SK-N-SH (cell line): ENCODE results near the gene KIFC3. TPM values are rescaled to one million over a fixed set of nuclear protein-coding genes. Genes with fewer than 3 reads are reported as not detected.
A peak's percentile ranks its signal among the peaks of the same experiment; 100 is the strongest.

Source experiments
- CTCF ChIA-PET: fragments of 300-600, 350-600 bp; formaldehyde crosslinking; extraction: SDS; loops from one replicate; lab custom pipeline; 2021; lab: Yijun Ruan, JAX
- POLR2A ChIA-PET: fragments of 350-600 bp; sonication (Branson Sonifier 250); formaldehyde crosslinking; extraction: SDS; loops from one replicate; lab custom pipeline; 2020; ENCODE audit warnings: antibody characterized with exemption, inconsistent platforms; lab: Yijun Ruan, JAX
- DNase-seq: peaks from one replicate; pipeline ENCODE4 v3.0.0; 2012
- H2AFZ ChIP-seq: fragments of 200-600 bp; sonication (generic); 2 replicates; pipeline ENCODE4 v1.8.1; 2016; ENCODE audit warnings: antibody characterized with exemption, mild to moderate bottlenecking, low read depth
- H3F3A ChIP-seq: fragments of 200-600 bp; sonication (generic); replicated peaks from 2 replicates; pipeline ENCODE3; 2016; ENCODE audit warnings: antibody characterized with exemption, mild to moderate bottlenecking; ENCODE audit not compliant: insufficient read depth
- H3K27ac ChIP-seq, 2 experiments: fragments of 200-500 bp in 1 of 2; fragments of 200-600 bp in 1 of 2; sonication (Bioruptor generic) in 1 of 2; sonication (generic), shearing (Covaris generic) in 1 of 2; 2 replicates each; pipeline versions ENCODE4 v1.5.1 to v1.6.1; 2014 to 2016; ENCODE audit warnings: low read depth in 2 of 2, inconsistent platforms in 1 of 2, low read length in 1 of 2, mild to moderate bottlenecking in 1 of 2, mixed read lengths in 1 of 2
- H3K27me3 ChIP-seq: fragments of 200-600 bp; sonication (generic), shearing (Covaris generic); 2 replicates; pipeline ENCODE4 v1.6.1; 2016; ENCODE audit warnings: mixed run types; ENCODE audit not compliant: insufficient read depth
- H3K36me3 ChIP-seq, 2 experiments: fragments of 200-500 bp in 1 of 2; fragments of 200-600 bp in 1 of 2; sonication (Bioruptor generic) in 1 of 2; sonication (generic) in 1 of 2; replicated peaks in 1 of 2; 2 replicates each; pipeline versions ENCODE3 to v1.5.1; 2014 to 2016; ENCODE audit warnings: low read length in 1 of 2, mild to moderate bottlenecking in 1 of 2; ENCODE audit not compliant: insufficient read depth in 2 of 2, control insufficient read depth in 1 of 2
- H3K4me1 ChIP-seq, 2 experiments: fragments of 200-500 bp in 1 of 2; fragments of 200-600 bp in 1 of 2; sonication (Bioruptor generic) in 1 of 2; sonication (generic), shearing (Covaris generic) in 1 of 2; 2 replicates each; pipeline versions ENCODE4 v1.5.1 to v1.6.1; 2014 to 2016; ENCODE audit warnings: low read depth in 1 of 2, low read length in 1 of 2, mixed run types in 1 of 2; ENCODE audit not compliant: insufficient read depth in 2 of 2, control insufficient read depth in 1 of 2
- H3K4me2 ChIP-seq: fragments of 200-600 bp; sonication (generic), shearing (Covaris generic); 2 replicates; pipeline ENCODE4 v1.6.1; 2017; ENCODE audit warnings: mixed run types
- H3K4me3 ChIP-seq, 2 experiments: fragments of 200-500 bp in 1 of 2; fragments of 200-600 bp in 1 of 2; sonication (Bioruptor generic) in 1 of 2; sonication (generic), shearing (Covaris generic) in 1 of 2; 2 replicates each; pipeline versions ENCODE4 v1.5.1 to v1.8.1; 2014 to 2016; ENCODE audit warnings: low read depth in 2 of 2, inconsistent platforms in 1 of 2, low read length in 1 of 2, mild to moderate bottlenecking in 1 of 2, mixed read lengths in 1 of 2, moderate library complexity in 1 of 2
- H3K79me2 ChIP-seq: fragments of 200-600 bp; sonication (generic); 2 replicates; pipeline ENCODE4 v1.8.1; 2017; ENCODE audit warnings: mild to moderate bottlenecking; ENCODE audit not compliant: insufficient read depth
- H3K9ac ChIP-seq: fragments of 200-600 bp; sonication (generic); 2 replicates; pipeline ENCODE4 v1.6.1; 2017; ENCODE audit warnings: mixed run types
- H3K9me2 ChIP-seq: fragments of 200-600 bp; sonication (generic); 2 replicates; pipeline ENCODE4 v1.6.1; 2017; ENCODE audit warnings: mixed run types
- H3K9me3 ChIP-seq: fragments of 200-600 bp; sonication (generic); 2 replicates; pipeline ENCODE4 v1.6.1; 2017; ENCODE audit warnings: mixed run types, mild to moderate bottlenecking, moderate library complexity
- H4K20me1 ChIP-seq: fragments of 200-600 bp; sonication (generic); 2 replicates; pipeline ENCODE4 v1.6.1; 2017; ENCODE audit warnings: mild to moderate bottlenecking, mixed run types; ENCODE audit not compliant: insufficient read depth
- CHD2 ChIP-seq: fragments of 150-350 bp; IDR thresholded peaks from 2 replicates; pipeline ENCODE4 v1.6.1; 2018; ENCODE audit warnings: low read length; ENCODE audit not compliant: partially characterized antibody
- FOXM1 ChIP-seq: IDR thresholded peaks from 2 replicates; pipeline ENCODE4 v1.4.0; 2012; ENCODE audit warnings: low read depth, mild to moderate bottlenecking
- GABPA ChIP-seq: IDR thresholded peaks from 2 replicates; pipeline ENCODE4 v1.4.0; 2012; ENCODE audit warnings: low read depth, mild to moderate bottlenecking
- MEF2A ChIP-seq: IDR thresholded peaks from 2 replicates; pipeline ENCODE4 v1.4.0; 2012; ENCODE audit warnings: low read depth, borderline replicate concordance
- MXI1 ChIP-seq: IDR thresholded peaks from 2 replicates; pipeline ENCODE4 v1.6.1; 2012; ENCODE audit warnings: mild to moderate bottlenecking, low read depth, low read length, improper control_type of control experiment
- NFIC ChIP-seq: IDR thresholded peaks from 2 replicates; pipeline ENCODE4 v1.4.0; 2012; ENCODE audit warnings: borderline replicate concordance
- NRF1 ChIP-seq: IDR thresholded peaks from 2 replicates; pipeline ENCODE4 v1.6.1; 2012; ENCODE audit warnings: low read depth, mild to moderate bottlenecking, low read length
- RCOR1 ChIP-seq: fragments of 150-350 bp; IDR thresholded peaks from 2 replicates; pipeline ENCODE4 v1.6.1; 2017; ENCODE audit warnings: antibody characterized with exemption, low read length
- RFX5 ChIP-seq: IDR thresholded peaks from 2 replicates; pipeline ENCODE4 v1.6.1; 2012; ENCODE audit warnings: mild to moderate bottlenecking, improper control_type of control experiment, low read length
- RXRA ChIP-seq: IDR thresholded peaks from 2 replicates; pipeline ENCODE4 v1.4.0; 2012; ENCODE audit warnings: low read depth, mild to moderate bottlenecking, borderline replicate concordance
- TEAD4 ChIP-seq: IDR thresholded peaks from 2 replicates; pipeline ENCODE4 v1.4.0; 2012; ENCODE audit warnings: mild to moderate bottlenecking, borderline replicate concordance; ENCODE audit not compliant: insufficient read depth
- WGBS: methylation state at CpG from one replicate; pipeline ENCODE4 v1.1.6; 2017; ENCODE audit warnings: low lambda C conversion rate; 5-methylcytosine and 5-hydroxymethylcytosine counted together
- polyA plus RNA-seq, 3 experiments: library from polyadenylated mRNA; depleted of rRNA; stranded (reverse); fragments of >200 nt; gene quantifications; 2 replicates each; pipeline ENCODE4 v1.2.3, GENCODE V29; 2012
- TF ChIP-seq, protein P1 (sequence below): IDR thresholded peaks from 2 replicates; pipeline ENCODE4 v1.4.0; 2012; ENCODE audit warnings: low read depth, borderline replicate concordance
- TF ChIP-seq, protein P2 (sequence below): fragments of 150-350 bp; IDR thresholded peaks from 2 replicates; pipeline ENCODE4 v1.6.1; 2017; ENCODE audit warnings: antibody characterized with exemption, low read length, low read depth, borderline replicate concordance
- TF ChIP-seq, protein P3 (sequence below): IDR thresholded peaks from 2 replicates; pipeline ENCODE4 v1.6.1; 2012; ENCODE audit warnings: mild to moderate bottlenecking, low read depth, low read length, moderate library complexity
- TF ChIP-seq, protein P4 (sequence below): IDR thresholded peaks from 2 replicates; pipeline ENCODE4 v1.4.0; 2012; ENCODE audit warnings: low read depth, borderline replicate concordance

KIFC3 gene
- polyA plus RNA-seq, 1 of the 3 experiments (the other 2 are of a cell fraction), result 65.4 TPM

DNA sequence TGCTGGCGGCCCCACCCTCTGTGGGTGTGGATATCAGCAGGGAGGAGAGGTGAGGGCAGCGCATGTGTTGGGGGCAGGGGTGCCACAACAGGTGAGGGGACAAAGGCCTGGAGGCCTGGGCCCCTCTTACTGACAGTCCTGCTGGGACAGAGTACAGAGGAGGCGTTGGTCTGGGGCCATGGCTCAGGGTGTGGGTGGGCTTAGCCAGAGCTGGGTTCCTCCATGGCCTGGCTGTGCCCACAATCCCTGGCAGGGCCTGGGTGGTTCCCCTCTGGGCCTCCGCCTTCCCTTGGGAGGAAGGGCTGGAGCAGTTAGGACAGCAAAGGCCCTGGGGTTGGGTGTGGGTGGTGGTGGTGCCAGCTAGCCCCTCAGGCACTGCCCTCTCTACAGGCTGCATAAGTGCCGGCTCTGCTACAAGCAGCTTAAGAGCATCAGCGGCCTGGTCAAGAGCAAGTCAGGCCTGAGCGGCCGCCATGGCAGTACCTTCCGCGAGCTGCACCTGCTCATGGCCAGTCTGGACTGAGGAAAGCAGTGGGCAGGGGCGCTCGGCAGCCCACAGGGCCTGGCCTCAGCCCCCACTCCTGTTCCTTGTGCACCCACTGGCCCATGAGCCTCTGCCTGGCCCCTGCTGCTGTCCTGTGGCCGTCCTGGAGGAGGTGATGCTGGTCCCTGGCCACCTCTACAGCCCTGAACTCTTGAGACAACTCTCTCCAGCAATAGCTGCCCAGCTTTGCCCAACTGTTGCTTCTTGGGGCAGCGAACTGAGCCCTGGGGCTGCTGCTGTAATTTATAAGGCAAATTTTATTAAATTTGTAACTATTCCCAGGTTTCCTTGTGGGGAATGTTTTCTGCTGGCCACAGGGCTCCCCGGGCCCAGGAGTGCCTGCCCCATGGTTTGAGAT lies 45.6 kb downstream of the KIFC3 start:
- no peaks in the 10 kb centered on the region for H3K27me3 ChIP-seq
- H3K9ac ChIP-seq, result no peak overlapping the region
- peaks cover 0 to 58% of the 10 kb centered on the region in 2 experiments for H3K36me3 ChIP-seq
- no peak overlapping the region for H3K4me2 ChIP-seq
- WGBS, result 69% methylated on average over 4 of the region's 15 CpGs
- DNase-seq, result no peak
- 0 out of 2 replicates have a peak, but pooled peaks cover 2% of the 10 kb centered on the region for H4K20me1 ChIP-seq
- no peaks in the 10 kb centered on the region for H3K4me1 ChIP-seq
- H3K9me3 ChIP-seq, result no peaks in the 10 kb centered on the region
- peaks cover 6% of the 10 kb centered on the region for H3F3A ChIP-seq
- H3K4me3 ChIP-seq, result peak overlapping the region in 1 of 2 experiments; percentile 17; a peak in 1 of 4 replicates
- ChIA-PET CTCF (interaction anchor here (0.7 to 4.8 kb wide), 39 partner anchors 8 to 369 kb away, joined by 3 to 57 read pairs (median 4); partner anchors contain the start of gene USB1), POLR2A (no interaction called here)
- TF ChIP-seq RFX5 (no peak), TEAD4 (no peak), RXRA (no peak), FOXM1 (no peak), MEF2A (no peak), MXI1 (no peak), GABPA (no peak), RCOR1 (no peak), NRF1 (no peak), NFIC (no peak), CHD2 (no peak)
- TF ChIP-seq, protein P1, sequence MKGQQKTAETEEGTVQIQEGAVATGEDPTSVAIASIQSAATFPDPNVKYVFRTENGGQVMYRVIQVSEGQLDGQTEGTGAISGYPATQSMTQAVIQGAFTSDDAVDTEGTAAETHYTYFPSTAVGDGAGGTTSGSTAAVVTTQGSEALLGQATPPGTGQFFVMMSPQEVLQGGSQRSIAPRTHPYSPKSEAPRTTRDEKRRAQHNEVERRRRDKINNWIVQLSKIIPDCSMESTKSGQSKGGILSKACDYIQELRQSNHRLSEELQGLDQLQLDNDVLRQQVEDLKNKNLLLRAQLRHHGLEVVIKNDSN, result no peak
- TF ChIP-seq, protein P2, sequence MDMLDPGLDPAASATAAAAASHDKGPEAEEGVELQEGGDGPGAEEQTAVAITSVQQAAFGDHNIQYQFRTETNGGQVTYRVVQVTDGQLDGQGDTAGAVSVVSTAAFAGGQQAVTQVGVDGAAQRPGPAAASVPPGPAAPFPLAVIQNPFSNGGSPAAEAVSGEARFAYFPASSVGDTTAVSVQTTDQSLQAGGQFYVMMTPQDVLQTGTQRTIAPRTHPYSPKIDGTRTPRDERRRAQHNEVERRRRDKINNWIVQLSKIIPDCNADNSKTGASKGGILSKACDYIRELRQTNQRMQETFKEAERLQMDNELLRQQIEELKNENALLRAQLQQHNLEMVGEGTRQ, result no peak
- TF ChIP-seq, protein P3, sequence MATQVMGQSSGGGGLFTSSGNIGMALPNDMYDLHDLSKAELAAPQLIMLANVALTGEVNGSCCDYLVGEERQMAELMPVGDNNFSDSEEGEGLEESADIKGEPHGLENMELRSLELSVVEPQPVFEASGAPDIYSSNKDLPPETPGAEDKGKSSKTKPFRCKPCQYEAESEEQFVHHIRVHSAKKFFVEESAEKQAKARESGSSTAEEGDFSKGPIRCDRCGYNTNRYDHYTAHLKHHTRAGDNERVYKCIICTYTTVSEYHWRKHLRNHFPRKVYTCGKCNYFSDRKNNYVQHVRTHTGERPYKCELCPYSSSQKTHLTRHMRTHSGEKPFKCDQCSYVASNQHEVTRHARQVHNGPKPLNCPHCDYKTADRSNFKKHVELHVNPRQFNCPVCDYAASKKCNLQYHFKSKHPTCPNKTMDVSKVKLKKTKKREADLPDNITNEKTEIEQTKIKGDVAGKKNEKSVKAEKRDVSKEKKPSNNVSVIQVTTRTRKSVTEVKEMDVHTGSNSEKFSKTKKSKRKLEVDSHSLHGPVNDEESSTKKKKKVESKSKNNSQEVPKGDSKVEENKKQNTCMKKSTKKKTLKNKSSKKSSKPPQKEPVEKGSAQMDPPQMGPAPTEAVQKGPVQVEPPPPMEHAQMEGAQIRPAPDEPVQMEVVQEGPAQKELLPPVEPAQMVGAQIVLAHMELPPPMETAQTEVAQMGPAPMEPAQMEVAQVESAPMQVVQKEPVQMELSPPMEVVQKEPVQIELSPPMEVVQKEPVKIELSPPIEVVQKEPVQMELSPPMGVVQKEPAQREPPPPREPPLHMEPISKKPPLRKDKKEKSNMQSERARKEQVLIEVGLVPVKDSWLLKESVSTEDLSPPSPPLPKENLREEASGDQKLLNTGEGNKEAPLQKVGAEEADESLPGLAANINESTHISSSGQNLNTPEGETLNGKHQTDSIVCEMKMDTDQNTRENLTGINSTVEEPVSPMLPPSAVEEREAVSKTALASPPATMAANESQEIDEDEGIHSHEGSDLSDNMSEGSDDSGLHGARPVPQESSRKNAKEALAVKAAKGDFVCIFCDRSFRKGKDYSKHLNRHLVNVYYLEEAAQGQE, result no peak
- TF ChIP-seq, protein P4, sequence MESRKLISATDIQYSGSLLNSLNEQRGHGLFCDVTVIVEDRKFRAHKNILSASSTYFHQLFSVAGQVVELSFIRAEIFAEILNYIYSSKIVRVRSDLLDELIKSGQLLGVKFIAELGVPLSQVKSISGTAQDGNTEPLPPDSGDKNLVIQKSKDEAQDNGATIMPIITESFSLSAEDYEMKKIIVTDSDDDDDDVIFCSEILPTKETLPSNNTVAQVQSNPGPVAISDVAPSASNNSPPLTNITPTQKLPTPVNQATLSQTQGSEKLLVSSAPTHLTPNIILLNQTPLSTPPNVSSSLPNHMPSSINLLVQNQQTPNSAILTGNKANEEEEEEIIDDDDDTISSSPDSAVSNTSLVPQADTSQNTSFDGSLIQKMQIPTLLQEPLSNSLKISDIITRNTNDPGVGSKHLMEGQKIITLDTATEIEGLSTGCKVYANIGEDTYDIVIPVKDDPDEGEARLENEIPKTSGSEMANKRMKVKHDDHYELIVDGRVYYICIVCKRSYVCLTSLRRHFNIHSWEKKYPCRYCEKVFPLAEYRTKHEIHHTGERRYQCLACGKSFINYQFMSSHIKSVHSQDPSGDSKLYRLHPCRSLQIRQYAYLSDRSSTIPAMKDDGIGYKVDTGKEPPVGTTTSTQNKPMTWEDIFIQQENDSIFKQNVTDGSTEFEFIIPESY, result no peak
- H3K79me2 ChIP-seq, result no peaks in the 10 kb centered on the region
- H2AFZ ChIP-seq, result no peak overlapping the region
- H3K27ac ChIP-seq, result no peak overlapping the region
- no peaks in the 10 kb centered on the region for H3K9me2 ChIP-seq
